Vagina (tissue), 2 donors: ENCODE data around the gene SNAPC5.

Experiments
- POLR2A ChIP-seq, 2 donors: fragments of 450-650 bp; IDR thresholded peaks; one replicate each; pipeline ENCODE4 v1.6.1; 2017; ENCODE audit warnings: antibody characterized with exemption in 2 of 2, mild to moderate bottlenecking in 2 of 2, moderate library complexity in 2 of 2
- POLR2AphosphoS5 ChIP-seq, 2 donors: sonication (generic); formaldehyde crosslinking; IDR thresholded peaks; one replicate each; pipeline ENCODE4 v1.9.0; 2017; ENCODE audit warnings: antibody characterized with exemption in 2 of 2, mild to moderate bottlenecking in 2 of 2, low read depth in 1 of 2; ENCODE audit not compliant: insufficient read depth in 1 of 2
- TF ChIP-seq, protein P1 (sequence below), 3 experiments: fragments of 450-650 bp in 2 of 3; fragments of 200-600 bp in 1 of 3; sonication (generic) in 1 of 3; IDR thresholded peaks; one replicate each; pipeline ENCODE4 v1.5.1; 2017 to 2019; ENCODE audit warnings: antibody characterized with exemption in 3 of 3, mild to moderate bottlenecking in 2 of 3, moderate library complexity in 2 of 3

DNA sequence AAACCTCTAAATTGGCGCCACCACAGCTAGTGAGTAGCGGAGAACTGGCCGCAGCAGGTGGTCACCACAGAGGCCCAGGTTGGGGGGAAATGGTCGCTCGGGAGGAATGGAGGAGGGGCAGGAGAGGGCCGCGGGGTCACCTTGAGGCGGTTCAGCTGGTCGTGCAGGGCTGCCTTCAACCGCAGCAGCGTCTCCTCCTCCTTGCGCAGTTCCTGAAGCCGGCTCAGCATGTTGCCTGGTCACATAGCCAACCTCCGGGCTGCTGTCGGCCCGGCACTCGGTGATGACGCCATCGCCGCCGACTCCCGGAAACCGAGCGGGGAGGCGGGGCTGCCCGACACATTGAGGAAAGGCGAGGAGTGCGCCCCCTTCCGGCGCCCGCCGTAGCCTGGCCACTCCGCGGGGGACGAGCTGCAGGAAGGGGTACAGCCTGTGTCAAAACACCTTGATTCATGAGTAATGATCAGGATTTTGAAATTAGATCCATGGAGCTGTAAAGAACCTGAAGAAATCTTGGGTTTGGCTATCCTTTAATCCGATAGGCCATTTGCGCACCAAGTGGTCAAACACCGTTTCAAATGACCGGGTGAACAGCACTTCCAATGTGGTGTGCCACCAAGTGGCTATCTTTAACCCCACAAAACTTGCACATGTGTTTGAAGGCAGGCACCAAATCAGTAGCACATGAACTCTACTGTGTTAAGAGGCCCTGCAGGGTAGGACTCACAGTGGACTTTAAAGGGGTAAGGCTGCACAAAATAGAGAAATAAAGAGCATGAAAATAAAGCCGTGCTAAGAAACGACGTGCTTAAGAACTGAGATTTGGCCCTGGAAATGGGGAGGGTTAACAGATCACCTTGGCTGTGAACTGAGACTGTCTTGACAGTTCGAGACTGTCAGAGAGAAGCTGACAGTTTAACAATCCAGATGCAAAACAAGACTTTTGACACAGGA, at the start of gene SNAPC5:
- peak in 1 of 2 donors; percentile 38 for TF ChIP-seq POLR2A (IDR thresholded peaks at IDR 0.05)
- peak; percentile 93 for TF ChIP-seq POLR2AphosphoS5 (IDR thresholded peaks at IDR 0.05; ENCODE audit: insufficient read depth in 1 of 2, low read depth in 1 of 2)
- TF ChIP-seq, protein P1, sequence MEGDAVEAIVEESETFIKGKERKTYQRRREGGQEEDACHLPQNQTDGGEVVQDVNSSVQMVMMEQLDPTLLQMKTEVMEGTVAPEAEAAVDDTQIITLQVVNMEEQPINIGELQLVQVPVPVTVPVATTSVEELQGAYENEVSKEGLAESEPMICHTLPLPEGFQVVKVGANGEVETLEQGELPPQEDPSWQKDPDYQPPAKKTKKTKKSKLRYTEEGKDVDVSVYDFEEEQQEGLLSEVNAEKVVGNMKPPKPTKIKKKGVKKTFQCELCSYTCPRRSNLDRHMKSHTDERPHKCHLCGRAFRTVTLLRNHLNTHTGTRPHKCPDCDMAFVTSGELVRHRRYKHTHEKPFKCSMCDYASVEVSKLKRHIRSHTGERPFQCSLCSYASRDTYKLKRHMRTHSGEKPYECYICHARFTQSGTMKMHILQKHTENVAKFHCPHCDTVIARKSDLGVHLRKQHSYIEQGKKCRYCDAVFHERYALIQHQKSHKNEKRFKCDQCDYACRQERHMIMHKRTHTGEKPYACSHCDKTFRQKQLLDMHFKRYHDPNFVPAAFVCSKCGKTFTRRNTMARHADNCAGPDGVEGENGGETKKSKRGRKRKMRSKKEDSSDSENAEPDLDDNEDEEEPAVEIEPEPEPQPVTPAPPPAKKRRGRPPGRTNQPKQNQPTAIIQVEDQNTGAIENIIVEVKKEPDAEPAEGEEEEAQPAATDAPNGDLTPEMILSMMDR (IDR thresholded peaks at IDR 0.05) = peak; percentile 93 to 99 (median 97)
